Ovary (tissue), 3 donors: ENCODE measurements around the gene GBF1.

Experiments
- POLR2A ChIP-seq: fragments of 450-650 bp; IDR thresholded peaks from one replicate; pipeline ENCODE4 v1.6.1; 2017; ENCODE audit warnings: antibody characterized with exemption, mild to moderate bottlenecking, moderate library complexity
- TF ChIP-seq, protein P1 (sequence below), 3 donors: fragments of 450-650 bp in 2 of 3; fragments of 200-600 bp in 1 of 3; IDR thresholded peaks; one replicate each; pipeline versions ENCODE4 v1.5.1 to v1.8.0; 2016 to 2022; ENCODE audit warnings: antibody characterized with exemption in 3 of 3, mild to moderate bottlenecking in 1 of 3
- donor health status: DM: no; HTN: no; CAD: no.

GRCh38 chr10:102266670-102267069, 21.3 kb downstream of the GBF1 start:
- TF ChIP-seq, protein P1, sequence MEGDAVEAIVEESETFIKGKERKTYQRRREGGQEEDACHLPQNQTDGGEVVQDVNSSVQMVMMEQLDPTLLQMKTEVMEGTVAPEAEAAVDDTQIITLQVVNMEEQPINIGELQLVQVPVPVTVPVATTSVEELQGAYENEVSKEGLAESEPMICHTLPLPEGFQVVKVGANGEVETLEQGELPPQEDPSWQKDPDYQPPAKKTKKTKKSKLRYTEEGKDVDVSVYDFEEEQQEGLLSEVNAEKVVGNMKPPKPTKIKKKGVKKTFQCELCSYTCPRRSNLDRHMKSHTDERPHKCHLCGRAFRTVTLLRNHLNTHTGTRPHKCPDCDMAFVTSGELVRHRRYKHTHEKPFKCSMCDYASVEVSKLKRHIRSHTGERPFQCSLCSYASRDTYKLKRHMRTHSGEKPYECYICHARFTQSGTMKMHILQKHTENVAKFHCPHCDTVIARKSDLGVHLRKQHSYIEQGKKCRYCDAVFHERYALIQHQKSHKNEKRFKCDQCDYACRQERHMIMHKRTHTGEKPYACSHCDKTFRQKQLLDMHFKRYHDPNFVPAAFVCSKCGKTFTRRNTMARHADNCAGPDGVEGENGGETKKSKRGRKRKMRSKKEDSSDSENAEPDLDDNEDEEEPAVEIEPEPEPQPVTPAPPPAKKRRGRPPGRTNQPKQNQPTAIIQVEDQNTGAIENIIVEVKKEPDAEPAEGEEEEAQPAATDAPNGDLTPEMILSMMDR (IDR thresholded peaks at IDR 0.05): no peak
- TF ChIP-seq POLR2A: no peak
